ENCODE measurements around the gene PGAP6. TPM values are rescaled to one million over a fixed set of nuclear protein-coding genes. Genes with fewer than 3 reads are reported as not detected.
"Not testable (repeated sequence)": the region's sequence is repeated elsewhere in the genome, so short reads cannot be mapped to it uniquely, and the experiment has no call there.

The PGAP6 gene
- total RNA-seq, 1 experiment from 2014 or later: 85.5 TPM

- Mint-ChIP-seq H3K27me3 (ENCODE audit: insufficient read depth, unreplicated experiment) (no peaks in the 10 kb centered on the region), H3K36me3 (ENCODE audit: insufficient read depth, unreplicated experiment) (peaks cover 40% of the 10 kb centered on the region), H3K27ac (ENCODE audit: unreplicated experiment) (no peak overlapping the region), H3K4me1 (ENCODE audit: low read depth, unreplicated experiment) (no peaks in the 10 kb centered on the region), H3K4me3 (ENCODE audit: unreplicated experiment) (no peak overlapping the region), H3K9me3 (ENCODE audit: unreplicated experiment) (no peaks in the 10 kb centered on the region)
- Histone ChIP-seq H3K4me1 (no peaks in the 10 kb centered on the region), H3K27me3 (replicated peaks; ENCODE audit: control insufficient read depth, insufficient read depth, low read length) (no peaks in the 10 kb centered on the region), H3K4me3 (ENCODE audit: low read depth, low read length) (no peak overlapping the region), H3K9me3 (no peaks in the 10 kb centered on the region), H3K36me3 (ENCODE audit: control insufficient read depth, insufficient read depth, low read length) (peaks cover 6% of the 10 kb centered on the region; the same call in 1 of the 2 replicates)
- BruUV-seq (replicated peaks): no TSS peak
- no peak for TF ChIP-seq CTCF (IDR thresholded peaks at IDR 0.05; ENCODE audit: insufficient read depth in 1 of 2, low read depth in 1 of 2, low read length in 1 of 2, severe bottlenecking in 1 of 2, unreplicated experiment in 1 of 2)
- no peak for DNase-seq
- POLR2A ChIA-PET: no interaction called here
- CTCF ChIA-PET: no interaction called here
- intact Hi-C loops (cut with micrococcal nuclease; ENCODE audit: unreplicated experiment): no loop called here
These were observed 36.0 kb downstream of the PGAP6 start for GRCh38 chr16:345772-346171.

- Histone ChIP-seq H3K4me1 (no peaks in the 10 kb centered on the region), H3K27me3 (replicated peaks; ENCODE audit: control insufficient read depth, insufficient read depth, low read length) (no peaks in the 10 kb centered on the region), H3K9me3 (no peaks in the 10 kb centered on the region), H3K4me3 (ENCODE audit: low read depth, low read length) (no peak overlapping the region), H3K36me3 (ENCODE audit: control insufficient read depth, insufficient read depth, low read length) (peaks cover 4% of the 10 kb centered on the region; the same call in 1 of the 2 replicates)
- H3K36me3 Mint-ChIP-seq (ENCODE audit: insufficient read depth, unreplicated experiment): peaks cover 46% of the 10 kb centered on the region
- TF ChIP-seq CTCF (IDR thresholded peaks at IDR 0.05; ENCODE audit: insufficient read depth in 1 of 2, low read depth in 1 of 2, low read length in 1 of 2, severe bottlenecking in 1 of 2, unreplicated experiment in 1 of 2): no peak
- H3K9me3 Mint-ChIP-seq (ENCODE audit: unreplicated experiment): no peaks in the 10 kb centered on the region
- CTCF ChIA-PET: interaction anchor here (0.9 to 1.2 kb wide), 2 partner anchors 10 kb away, joined by 3 to 4 read pairs; no protein-coding TSS in a partner anchor
- no TSS peak for BruUV-seq (replicated peaks)
- no peaks in the 10 kb centered on the region for H3K27me3 Mint-ChIP-seq (ENCODE audit: insufficient read depth, unreplicated experiment)
- DNase-seq: no peak
- H3K4me1 Mint-ChIP-seq (ENCODE audit: low read depth, unreplicated experiment): peaks cover 7% of the 10 kb centered on the region
- H3K4me3 Mint-ChIP-seq (ENCODE audit: unreplicated experiment): no peak overlapping the region
- intact Hi-C loops (cut with micrococcal nuclease; ENCODE audit: unreplicated experiment): no loop called here
- POLR2A ChIA-PET: interaction anchor here (0.6 kb wide), 1 partner anchor 1615 kb away, joined by 4 read pairs; no protein-coding TSS in a partner anchor
- no peak overlapping the region for H3K27ac Mint-ChIP-seq (ENCODE audit: unreplicated experiment)
These were observed 39.1 kb downstream of the PGAP6 start for GRCh38 chr16:342455-343213.

GRCh38 chr16:341974-342336, 39.8 kb downstream of the PGAP6 start:
- peaks cover 46% of the 10 kb centered on the region for H3K36me3 Mint-ChIP-seq (ENCODE audit: insufficient read depth, unreplicated experiment)
- ChIA-PET CTCF (interaction anchor here (0.9 kb wide), 1 partner anchor 11 kb away, joined by 3 read pairs; no protein-coding TSS in a partner anchor), POLR2A (interaction anchor here (0.6 kb wide), 1 partner anchor 1616 kb away, joined by 4 read pairs; no protein-coding TSS in a partner anchor)
- H3K4me3 ChIP-seq (ENCODE audit: low read depth, low read length); H3K27me3 ChIP-seq (replicated peaks; ENCODE audit: control insufficient read depth, insufficient read depth, low read length); H3K4me3 Mint-ChIP-seq (ENCODE audit: unreplicated experiment); BruUV-seq (replicated peaks); H3K9me3 ChIP-seq; DNase-seq; H3K4me1 Mint-ChIP-seq (ENCODE audit: low read depth, unreplicated experiment); H3K9me3 Mint-ChIP-seq (ENCODE audit: unreplicated experiment); H3K27me3 Mint-ChIP-seq (ENCODE audit: insufficient read depth, unreplicated experiment); H3K27ac Mint-ChIP-seq (ENCODE audit: unreplicated experiment); H3K4me1 ChIP-seq; intact Hi-C loops (cut with micrococcal nuclease; ENCODE audit: unreplicated experiment); H3K36me3 ChIP-seq (ENCODE audit: control insufficient read depth, insufficient read depth, low read length): not testable (repeated sequence)

- H3K4me3 Mint-ChIP-seq (ENCODE audit: unreplicated experiment); H3K4me1 Mint-ChIP-seq (ENCODE audit: low read depth, unreplicated experiment); H3K27me3 ChIP-seq (replicated peaks; ENCODE audit: control insufficient read depth, insufficient read depth, low read length); H3K4me3 ChIP-seq (ENCODE audit: low read depth, low read length); DNase-seq; intact Hi-C loops (cut with micrococcal nuclease; ENCODE audit: unreplicated experiment); POLR2A ChIA-PET; H3K27me3 Mint-ChIP-seq (ENCODE audit: insufficient read depth, unreplicated experiment); BruUV-seq (replicated peaks); H3K9me3 Mint-ChIP-seq (ENCODE audit: unreplicated experiment); H3K4me1 ChIP-seq; H3K9me3 ChIP-seq; H3K27ac Mint-ChIP-seq (ENCODE audit: unreplicated experiment); H3K36me3 ChIP-seq (ENCODE audit: control insufficient read depth, insufficient read depth, low read length): not testable (repeated sequence)
- CTCF ChIA-PET: interaction anchor here (0.9 kb wide), 1 partner anchor 12 kb away, joined by 3 read pairs; no protein-coding TSS in a partner anchor
- H3K36me3 Mint-ChIP-seq (ENCODE audit: insufficient read depth, unreplicated experiment): peaks cover 47% of the 10 kb centered on the region
These were observed 40.4 kb downstream of the PGAP6 start for GRCh38 chr16:341095-341973.
